Heart left ventricle (tissue), 13 donors: ENCODE measurements around the gene EVA1A.

Source experiments
- POLR2A ChIP-seq, 2 donors: fragments of 450-650 bp; IDR thresholded peaks; one replicate each; pipeline ENCODE4 v1.6.1; 2017; ENCODE audit warnings: antibody characterized with exemption in 2 of 2, mild to moderate bottlenecking in 2 of 2, moderate library complexity in 2 of 2
- TF ChIP-seq, protein P1 (sequence below), 12 donors: fragments of 200-600 bp; sonication (generic) in 4 of 12; IDR thresholded peaks; one replicate each; pipeline versions ENCODE4 v1.5.0 to v1.8.0; 2018 to 2022; ENCODE audit warnings: antibody characterized with exemption in 12 of 12, mild to moderate bottlenecking in 5 of 12
- donor health status: ischemic (EF 13 %, LVEDD 7.1; RV severe dilation, severe dysfunction).
- donor health status: DM: no; HTN: yes; CAD: no.
- donor health status: DM: no; HTN: no; CAD: no.
- donor health status: ischemic (EF 25% LVEDD 6.9; RV normal size, moderate dysfunction).
- donor health status: ischemic (EF 25% LVEDD 5.7; RV mildly dilated, moderate dysfunction).
- donor health status: ischemic (EF 35%, LVEDD 5.7; RV mildly dilated, moderate dysfunction).
- donor health status: nonischemic (EF 11% LVEDD 7.7; RV severe dilation, severe dysfunction).
- donor health status: DM: yes; HTN: yes; CAD: no.
- donor health status: PGD.
- donor health status: ischemic (EF 29% LVEDD 5.4; RV normal size, mild dysfunction).
- donor health status: nonischemic (EF 23%, LVEDD 6.1; RV moderate dilation, normal function).

DNA sequence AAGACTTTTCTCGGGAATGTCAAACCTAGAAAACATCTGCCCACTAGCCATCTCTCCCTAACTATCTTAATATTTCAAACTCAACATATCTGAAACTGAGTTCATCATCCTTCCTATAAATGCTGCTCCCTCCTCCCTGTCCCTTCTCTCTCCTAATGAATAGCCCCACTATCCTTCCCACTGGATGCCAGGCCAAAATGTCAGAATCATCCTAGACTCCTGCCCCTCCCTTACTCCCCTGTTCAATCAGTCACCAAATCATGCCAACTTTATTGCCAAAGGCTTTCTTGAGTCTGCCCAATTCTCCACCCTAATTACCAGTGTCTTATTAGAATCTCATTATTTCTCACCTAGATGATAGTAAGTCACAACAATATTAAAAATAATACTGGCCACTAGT, 8.5 kb downstream of the EVA1A start:
- TF ChIP-seq, protein P1, sequence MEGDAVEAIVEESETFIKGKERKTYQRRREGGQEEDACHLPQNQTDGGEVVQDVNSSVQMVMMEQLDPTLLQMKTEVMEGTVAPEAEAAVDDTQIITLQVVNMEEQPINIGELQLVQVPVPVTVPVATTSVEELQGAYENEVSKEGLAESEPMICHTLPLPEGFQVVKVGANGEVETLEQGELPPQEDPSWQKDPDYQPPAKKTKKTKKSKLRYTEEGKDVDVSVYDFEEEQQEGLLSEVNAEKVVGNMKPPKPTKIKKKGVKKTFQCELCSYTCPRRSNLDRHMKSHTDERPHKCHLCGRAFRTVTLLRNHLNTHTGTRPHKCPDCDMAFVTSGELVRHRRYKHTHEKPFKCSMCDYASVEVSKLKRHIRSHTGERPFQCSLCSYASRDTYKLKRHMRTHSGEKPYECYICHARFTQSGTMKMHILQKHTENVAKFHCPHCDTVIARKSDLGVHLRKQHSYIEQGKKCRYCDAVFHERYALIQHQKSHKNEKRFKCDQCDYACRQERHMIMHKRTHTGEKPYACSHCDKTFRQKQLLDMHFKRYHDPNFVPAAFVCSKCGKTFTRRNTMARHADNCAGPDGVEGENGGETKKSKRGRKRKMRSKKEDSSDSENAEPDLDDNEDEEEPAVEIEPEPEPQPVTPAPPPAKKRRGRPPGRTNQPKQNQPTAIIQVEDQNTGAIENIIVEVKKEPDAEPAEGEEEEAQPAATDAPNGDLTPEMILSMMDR (IDR thresholded peaks at IDR 0.05) = no peak
- TF ChIP-seq POLR2A (IDR thresholded peaks at IDR 0.05) = no peak
